Type B pancreatic cell (in vitro differentiated cells): ENCODE measurements around the gene ZNF438. TPM values are rescaled to one million over a fixed set of nuclear protein-coding genes. Genes with fewer than 3 reads are reported as not detected.
"Not testable (repeated sequence)": the region's sequence is repeated elsewhere in the genome, so short reads cannot be mapped to it uniquely, and the experiment has no call there.

Experiments used
- DNase-seq: peaks from one replicate; pipeline ENCODE4 v3.0.0; 2021; ENCODE audit warnings: mixed read lengths; ENCODE audit not compliant: unreplicated experiment; ENCODE audit errors: extremely low spot score
- H3K27ac Mint-ChIP-seq: 2 replicates; pipeline ENCODE4 v1.8.0; 2021; ENCODE audit warnings: mild to moderate bottlenecking, mixed read lengths
- H3K27me3 Mint-ChIP-seq: 2 replicates; pipeline ENCODE4 v1.8.0; 2021; ENCODE audit warnings: mixed read lengths
- H3K36me3 Mint-ChIP-seq: 2 replicates; pipeline ENCODE4 v1.8.0; 2021; ENCODE audit warnings: mixed read lengths
- H3K4me1 Mint-ChIP-seq: one replicate; pipeline ENCODE4 v1.8.0; 2021; ENCODE audit warnings: mixed read lengths; ENCODE audit not compliant: unreplicated experiment
- H3K4me3 Mint-ChIP-seq: 2 replicates; pipeline ENCODE4 v1.8.0; 2021; ENCODE audit warnings: mild to moderate bottlenecking, mixed read lengths
- H3K9me3 Mint-ChIP-seq: 2 replicates; pipeline ENCODE4 v1.8.0; 2021; ENCODE audit warnings: mixed read lengths
- total RNA-seq: library from RNA; stranded (reverse); gene quantifications from 2 replicates; pipeline ENCODE4 v1.2.1, GENCODE V29; 2021; ENCODE audit warnings: low replicate concordance
- TF ChIP-seq, protein P1 (sequence below): fragments of 200-600 bp; sonication (generic); conservative IDR thresholded peaks from 2 replicates; pipeline ENCODE4 v1.5.0; 2021; ENCODE audit warnings: antibody characterized with exemption, mild to moderate bottlenecking

ZNF438 gene
- total RNA-seq, 1 donor from 2014 or later: 3.7 TPM

DNA sequence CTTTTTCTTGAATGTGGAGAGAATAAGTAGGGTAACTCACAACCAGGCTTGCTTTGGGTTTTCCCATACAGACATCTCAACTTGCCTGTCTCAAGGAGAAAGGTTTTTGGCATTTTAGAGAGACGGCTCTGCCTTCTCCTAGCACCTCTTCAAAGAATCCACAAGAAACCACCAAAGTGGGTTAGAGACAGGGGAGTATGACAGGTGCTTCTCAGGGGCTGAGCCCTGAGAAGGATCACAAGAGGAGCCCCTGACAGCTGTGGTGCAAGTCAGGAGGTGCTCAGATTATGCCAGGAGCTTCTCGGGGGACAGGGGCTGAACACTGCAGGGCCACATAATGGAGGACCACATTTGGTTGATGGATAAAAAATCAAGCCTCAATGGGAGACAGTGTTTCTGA lies 231.3 kb downstream of the ZNF438 start:
- H3K36me3 Mint-ChIP-seq: no peaks in the 10 kb centered on the region
- no peaks in the 10 kb centered on the region for H3K27me3 Mint-ChIP-seq
- TF ChIP-seq, protein P1, sequence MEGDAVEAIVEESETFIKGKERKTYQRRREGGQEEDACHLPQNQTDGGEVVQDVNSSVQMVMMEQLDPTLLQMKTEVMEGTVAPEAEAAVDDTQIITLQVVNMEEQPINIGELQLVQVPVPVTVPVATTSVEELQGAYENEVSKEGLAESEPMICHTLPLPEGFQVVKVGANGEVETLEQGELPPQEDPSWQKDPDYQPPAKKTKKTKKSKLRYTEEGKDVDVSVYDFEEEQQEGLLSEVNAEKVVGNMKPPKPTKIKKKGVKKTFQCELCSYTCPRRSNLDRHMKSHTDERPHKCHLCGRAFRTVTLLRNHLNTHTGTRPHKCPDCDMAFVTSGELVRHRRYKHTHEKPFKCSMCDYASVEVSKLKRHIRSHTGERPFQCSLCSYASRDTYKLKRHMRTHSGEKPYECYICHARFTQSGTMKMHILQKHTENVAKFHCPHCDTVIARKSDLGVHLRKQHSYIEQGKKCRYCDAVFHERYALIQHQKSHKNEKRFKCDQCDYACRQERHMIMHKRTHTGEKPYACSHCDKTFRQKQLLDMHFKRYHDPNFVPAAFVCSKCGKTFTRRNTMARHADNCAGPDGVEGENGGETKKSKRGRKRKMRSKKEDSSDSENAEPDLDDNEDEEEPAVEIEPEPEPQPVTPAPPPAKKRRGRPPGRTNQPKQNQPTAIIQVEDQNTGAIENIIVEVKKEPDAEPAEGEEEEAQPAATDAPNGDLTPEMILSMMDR: no peak

GRCh38 chr10:30798646-30799185 lies 232.9 kb downstream of the ZNF438 start:
- Mint-ChIP-seq H3K27me3 (no peaks in the 10 kb centered on the region), H3K4me1 (peaks cover 5% of the 10 kb centered on the region), H3K36me3 (no peaks in the 10 kb centered on the region), H3K4me3 (no peak overlapping the region), H3K9me3 (peaks cover 4% of the 10 kb centered on the region), H3K27ac (no peak overlapping the region)
- TF ChIP-seq, protein P1: no peak
- no peak for DNase-seq

More for the DNA sequence above, 231.3 kb downstream of the ZNF438 start:
- no peak for DNase-seq
- H3K27ac Mint-ChIP-seq: no peak overlapping the region
- peaks cover 4% of the 10 kb centered on the region for H3K9me3 Mint-ChIP-seq
- H3K4me3 Mint-ChIP-seq: no peak overlapping the region
- H3K4me1 Mint-ChIP-seq: peaks cover 9% of the 10 kb centered on the region

- H3K27ac Mint-ChIP-seq, H3K9me3 Mint-ChIP-seq, H3K4me3 Mint-ChIP-seq, H3K4me1 Mint-ChIP-seq, H3K36me3 Mint-ChIP-seq, H3K27me3 Mint-ChIP-seq, DNase-seq: not testable (repeated sequence)
Measured at GRCh38 chr10:30795024-30795423, 236.6 kb downstream of the ZNF438 start.
